ENCODE data around the gene ITPRID2.

DNA sequence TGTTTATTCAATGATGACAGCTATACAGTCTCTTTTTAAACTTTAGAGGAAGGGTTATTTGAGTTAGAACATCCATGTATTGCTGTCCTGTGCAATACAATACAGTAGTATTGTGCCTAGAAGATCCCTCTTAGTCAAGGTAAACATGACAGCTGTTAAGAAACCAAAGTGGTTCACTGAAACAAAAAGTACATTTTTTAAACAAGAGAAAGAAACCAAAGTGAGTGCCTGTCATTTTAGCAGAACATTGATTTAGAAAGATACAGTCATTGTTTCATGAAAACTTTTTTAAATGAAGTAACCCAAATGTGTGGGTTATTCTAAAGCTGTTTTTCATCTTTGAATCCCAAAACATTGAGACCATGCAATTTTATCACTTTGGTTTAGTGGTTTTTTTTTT is 15.5 kb downstream of the ITPRID2 start:
- TF ChIP-seq BRD4 (CRISPR knock-in tag; IDR thresholded peaks at IDR 0.05) (no peak), NFKB2 (CRISPR knock-in tag; IDR thresholded peaks at IDR 0.05; ENCODE audit: borderline replicate concordance) (no peak), JARID2 (CRISPR knock-in tag; IDR thresholded peaks at IDR 0.05; ENCODE audit: insufficient replicate concordance) (no peak)
- TF ChIP-seq, protein P1, sequence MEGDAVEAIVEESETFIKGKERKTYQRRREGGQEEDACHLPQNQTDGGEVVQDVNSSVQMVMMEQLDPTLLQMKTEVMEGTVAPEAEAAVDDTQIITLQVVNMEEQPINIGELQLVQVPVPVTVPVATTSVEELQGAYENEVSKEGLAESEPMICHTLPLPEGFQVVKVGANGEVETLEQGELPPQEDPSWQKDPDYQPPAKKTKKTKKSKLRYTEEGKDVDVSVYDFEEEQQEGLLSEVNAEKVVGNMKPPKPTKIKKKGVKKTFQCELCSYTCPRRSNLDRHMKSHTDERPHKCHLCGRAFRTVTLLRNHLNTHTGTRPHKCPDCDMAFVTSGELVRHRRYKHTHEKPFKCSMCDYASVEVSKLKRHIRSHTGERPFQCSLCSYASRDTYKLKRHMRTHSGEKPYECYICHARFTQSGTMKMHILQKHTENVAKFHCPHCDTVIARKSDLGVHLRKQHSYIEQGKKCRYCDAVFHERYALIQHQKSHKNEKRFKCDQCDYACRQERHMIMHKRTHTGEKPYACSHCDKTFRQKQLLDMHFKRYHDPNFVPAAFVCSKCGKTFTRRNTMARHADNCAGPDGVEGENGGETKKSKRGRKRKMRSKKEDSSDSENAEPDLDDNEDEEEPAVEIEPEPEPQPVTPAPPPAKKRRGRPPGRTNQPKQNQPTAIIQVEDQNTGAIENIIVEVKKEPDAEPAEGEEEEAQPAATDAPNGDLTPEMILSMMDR (CRISPR knock-in tag; IDR thresholded peaks at IDR 0.05), result no peak
